AG09309 (cell line): ENCODE data around the gene RALGPS1.
"Not testable (repeated sequence)": the region's sequence is repeated elsewhere in the genome, so short reads cannot be mapped to it uniquely, and the experiment has no call there.

Source experiments
- DNase-seq: peaks from one replicate; pipeline ENCODE4 v3.0.0-alpha.2; 2010; ENCODE audit warnings: low read depth
- H3K4me3 ChIP-seq: 2 replicates; pipeline ENCODE4 v1.5.1; 2011; ENCODE audit warnings: mild to moderate bottlenecking, low read depth, low read length, moderate library complexity; ENCODE audit not compliant: control insufficient read depth
- TF ChIP-seq, protein P1 (sequence below): IDR thresholded peaks from 2 replicates; pipeline ENCODE4 v1.5.1; 2011; ENCODE audit warnings: mild to moderate bottlenecking, low read depth, low read length, inconsistent platforms; ENCODE audit not compliant: insufficient read depth, control insufficient read depth; ENCODE audit errors: missing control alignments

Gene RALGPS1

DNA sequence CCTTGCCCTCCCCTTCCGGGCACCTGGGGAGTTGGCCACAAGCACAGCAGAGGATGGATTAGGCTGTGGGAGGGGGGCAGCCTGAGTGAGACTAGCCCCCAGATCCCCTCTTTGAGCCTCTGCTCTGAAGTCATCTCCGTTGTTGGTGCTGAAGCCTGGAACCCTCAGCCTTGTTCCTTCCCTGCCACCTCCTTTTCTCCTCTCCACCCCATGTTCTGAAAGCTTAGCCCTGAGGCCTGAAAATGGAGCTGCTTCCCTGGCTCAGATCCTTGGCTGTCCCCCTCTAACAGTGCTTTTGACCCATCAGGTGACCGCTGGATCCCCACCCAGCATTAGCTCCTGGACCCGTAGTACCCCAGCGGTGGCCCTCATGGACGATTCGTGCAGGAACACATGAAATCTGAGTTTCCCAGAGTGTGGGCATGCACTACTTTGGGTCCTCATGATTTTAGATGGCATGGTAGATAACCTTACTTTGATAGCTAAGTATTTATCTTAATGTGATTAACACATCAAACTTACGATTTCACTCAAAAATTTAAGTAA is 229.4 kb downstream of the RALGPS1 start:
- TF ChIP-seq, protein P1, sequence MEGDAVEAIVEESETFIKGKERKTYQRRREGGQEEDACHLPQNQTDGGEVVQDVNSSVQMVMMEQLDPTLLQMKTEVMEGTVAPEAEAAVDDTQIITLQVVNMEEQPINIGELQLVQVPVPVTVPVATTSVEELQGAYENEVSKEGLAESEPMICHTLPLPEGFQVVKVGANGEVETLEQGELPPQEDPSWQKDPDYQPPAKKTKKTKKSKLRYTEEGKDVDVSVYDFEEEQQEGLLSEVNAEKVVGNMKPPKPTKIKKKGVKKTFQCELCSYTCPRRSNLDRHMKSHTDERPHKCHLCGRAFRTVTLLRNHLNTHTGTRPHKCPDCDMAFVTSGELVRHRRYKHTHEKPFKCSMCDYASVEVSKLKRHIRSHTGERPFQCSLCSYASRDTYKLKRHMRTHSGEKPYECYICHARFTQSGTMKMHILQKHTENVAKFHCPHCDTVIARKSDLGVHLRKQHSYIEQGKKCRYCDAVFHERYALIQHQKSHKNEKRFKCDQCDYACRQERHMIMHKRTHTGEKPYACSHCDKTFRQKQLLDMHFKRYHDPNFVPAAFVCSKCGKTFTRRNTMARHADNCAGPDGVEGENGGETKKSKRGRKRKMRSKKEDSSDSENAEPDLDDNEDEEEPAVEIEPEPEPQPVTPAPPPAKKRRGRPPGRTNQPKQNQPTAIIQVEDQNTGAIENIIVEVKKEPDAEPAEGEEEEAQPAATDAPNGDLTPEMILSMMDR: no peak
- H3K4me3 ChIP-seq: no peak overlapping the region
- no peak for DNase-seq

DNA sequence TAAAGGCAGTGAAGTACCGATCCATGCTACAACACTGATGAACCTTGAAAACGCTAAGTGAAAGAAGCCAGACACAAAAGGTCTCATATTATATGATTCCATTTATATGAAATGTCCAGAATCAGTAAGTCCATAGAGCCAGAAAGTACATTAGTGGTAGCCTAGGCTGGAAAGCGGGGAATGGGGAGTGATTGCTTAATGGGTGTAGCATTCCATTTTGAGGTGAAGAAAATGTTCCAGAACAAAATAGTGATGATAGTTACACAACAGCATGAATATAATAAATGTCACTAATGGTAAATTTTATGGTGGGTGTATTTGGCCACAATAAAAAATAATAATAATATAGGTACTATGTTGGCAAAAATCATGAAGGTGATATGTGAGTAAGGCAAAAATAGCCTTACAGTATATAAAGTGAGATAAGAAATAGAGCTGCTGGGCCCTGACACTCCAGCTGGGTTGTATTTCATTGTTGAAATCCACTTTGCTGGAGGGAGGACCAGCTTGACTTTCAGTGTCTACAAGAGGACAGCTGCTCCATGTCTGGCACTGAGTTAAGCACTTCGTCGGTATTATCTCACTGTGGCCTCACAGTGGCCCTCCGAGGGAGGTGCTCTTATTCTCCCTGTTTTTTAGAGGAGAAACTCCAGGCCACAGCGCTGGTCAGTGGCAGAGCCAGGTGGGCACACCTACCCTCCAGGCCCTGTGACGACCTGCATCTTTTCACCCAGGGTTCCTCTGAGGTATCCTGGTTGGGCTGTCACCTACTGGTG is 230.3 kb downstream of the RALGPS1 start:
- TF ChIP-seq, protein P1: no peak
- no peak for DNase-seq
- no peak overlapping the region for H3K4me3 ChIP-seq

DNA sequence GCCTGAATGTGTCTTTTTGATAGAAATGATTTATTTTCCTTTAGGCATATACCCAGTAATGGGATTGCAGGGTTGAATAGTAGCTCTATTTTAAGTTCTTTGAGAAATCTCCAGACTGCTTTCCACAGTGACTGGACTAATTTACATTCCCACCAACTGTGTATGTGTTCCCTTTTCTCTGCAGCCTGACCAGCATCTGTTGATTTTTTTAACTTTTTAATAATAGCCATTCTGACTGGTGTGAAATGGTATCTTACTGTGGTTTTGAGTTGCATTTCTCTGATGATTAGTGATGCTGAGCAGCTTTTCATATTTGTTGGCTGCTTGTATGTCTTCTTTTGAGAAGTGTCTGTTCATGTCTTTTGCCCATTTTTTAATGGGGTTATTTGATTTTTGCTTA is 232.3 kb downstream of the RALGPS1 start:
- H3K4me3 ChIP-seq, DNase-seq: not testable (repeated sequence)

DNA sequence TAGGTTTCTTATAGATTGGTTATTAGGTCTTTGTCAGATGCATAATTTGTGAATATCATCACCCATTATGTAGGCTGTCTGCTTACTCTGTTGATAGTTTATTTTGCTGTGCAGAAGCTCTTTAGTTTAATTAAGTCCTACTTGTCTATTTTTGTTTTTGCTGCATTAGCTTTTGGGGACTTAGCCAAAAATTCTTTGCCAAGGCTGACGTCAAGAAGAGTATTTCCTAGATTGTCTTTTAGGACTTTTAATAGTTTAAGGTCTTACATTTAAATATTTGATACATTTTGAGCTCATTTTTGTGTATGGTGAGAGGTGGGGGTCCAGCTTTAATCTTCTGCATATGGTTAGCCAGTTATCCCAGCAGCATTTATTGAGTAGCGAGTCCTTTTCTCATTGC is 232.7 kb downstream of the RALGPS1 start:
- no peak overlapping the region for H3K4me3 ChIP-seq
- no peak for DNase-seq
- TF ChIP-seq, protein P1: no peak

DNA sequence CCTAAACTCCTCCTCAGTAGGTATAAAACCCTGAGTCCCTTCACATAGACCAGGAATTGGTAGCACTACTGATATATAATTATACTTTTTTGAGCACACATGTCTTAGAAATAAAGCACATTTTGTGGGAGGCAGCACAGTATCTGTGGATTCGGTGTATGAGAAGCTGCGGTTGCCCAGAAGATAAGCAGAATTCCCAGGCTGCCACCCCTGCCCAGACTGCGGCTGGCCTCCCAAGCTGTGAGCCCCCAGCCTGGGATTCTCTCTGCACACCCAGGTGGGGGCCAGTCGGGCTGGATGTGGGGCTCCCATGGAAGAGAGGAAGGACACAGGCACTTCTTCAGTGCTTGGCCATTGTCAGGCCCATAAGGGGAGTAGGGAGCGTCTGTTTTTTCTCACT is 233.4 kb downstream of the RALGPS1 start:
- no peak for DNase-seq
- no peak overlapping the region for H3K4me3 ChIP-seq
- TF ChIP-seq, protein P1: no peak

DNA sequence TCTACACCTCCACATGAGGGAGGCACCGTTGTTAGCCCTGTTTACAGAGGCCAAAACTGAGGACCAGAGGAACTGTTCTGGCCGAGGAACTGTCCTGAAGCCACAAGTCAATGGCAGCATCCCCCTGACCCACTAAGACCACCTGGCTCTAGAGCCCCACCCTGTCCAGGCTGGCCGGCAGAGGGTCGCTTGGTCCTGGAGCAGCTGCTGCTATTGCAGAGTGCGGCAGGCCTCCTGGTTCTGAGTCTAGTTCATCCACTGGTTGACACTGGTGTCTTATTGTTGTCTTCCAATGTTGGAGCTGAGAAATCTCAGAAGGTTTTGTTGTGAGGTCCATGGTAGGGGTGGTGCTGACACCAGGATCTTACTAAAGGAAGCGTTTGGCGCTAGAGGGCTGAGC is 234.4 kb downstream of the RALGPS1 start:
- no peak overlapping the region for H3K4me3 ChIP-seq
- TF ChIP-seq, protein P1: no peak
- no peak for DNase-seq
